Right lobe of liver (tissue), 6 donors: ENCODE results near the gene NTN5. TPM values are rescaled to one million over a fixed set of nuclear protein-coding genes. Genes with fewer than 3 reads are reported as not detected.
"Not testable (repeated sequence)": the region's sequence is repeated elsewhere in the genome, so short reads cannot be mapped to it uniquely, and the experiment has no call there.

ENCODE experiments used
- ATAC-seq, 4 donors: fragments of 200-7000 bp; cut with Tn5 transposase; one replicate each; pipeline ENCODE4 v1.9.1; 2020; ENCODE audit warnings: mild to moderate bottlenecking in 4 of 4, moderate library complexity in 4 of 4
- DNase-seq, 3 donors: peaks; one replicate each; pipeline ENCODE4 v3.0.0-alpha.2; 2020
- H3K27ac ChIP-seq, 3 donors: fragments of 200-600 bp; one replicate each; pipeline ENCODE4 v1.8.0; 2022
- H3K27me3 ChIP-seq, 2 donors: fragments of 200-600 bp; one replicate each; pipeline ENCODE4 v1.8.0; 2022
- H3K36me3 ChIP-seq, 4 donors: fragments of 200-600 bp; sonication (generic) in 1 of 4; one replicate each; pipeline versions ENCODE4 v1.5.1 to v1.8.0; 2017 to 2022; ENCODE audit warnings: control low read depth in 1 of 4
- H3K4me1 ChIP-seq, 4 donors: fragments of 200-600 bp; sonication (generic) in 1 of 4; one replicate each; pipeline versions ENCODE4 v1.5.1 to v1.8.0; 2017 to 2022; ENCODE audit warnings: control low read depth in 1 of 4
- H3K4me3 ChIP-seq, 3 donors: fragments of 200-600 bp; one replicate each; pipeline ENCODE4 v1.8.0; 2022
- H3K9me3 ChIP-seq, 4 donors: fragments of 200-600 bp; sonication (generic) in 1 of 4; one replicate each; pipeline versions ENCODE4 v1.5.1 to v1.8.0; 2017 to 2022; ENCODE audit warnings: control low read depth in 1 of 4
- POLR2A ChIP-seq: fragments of 450-650 bp; IDR thresholded peaks from one replicate; pipeline ENCODE4 v1.6.1; 2017; ENCODE audit warnings: antibody characterized with exemption, mild to moderate bottlenecking
- WGBS: methylation state at CpG from one replicate; pipeline ENCODE4 v1.1.6; 2018; ENCODE audit warnings: low coverage, low lambda C conversion rate; ENCODE audit not compliant: insufficient coverage; ENCODE audit errors: missing lambda C conversion rate; 5-methylcytosine and 5-hydroxymethylcytosine counted together
- intact Hi-C, 2 donors: fragments of 100-400 bp; cut with DNase I; formaldehyde crosslinking; loops; one replicate each; pipeline versions ENCODE4 v1.11.2 to v1.14.1; 2022
- total RNA-seq, 6 experiments: library from RNA; depleted of rRNA in 2 of 6; stranded (reverse); fragments of >200 nt in 2 of 6; fragmentation: NEBNext Ultra II Directional in 3 of 6; extraction: Animal tissue kit (Norgen Biotek cat#: 25700) in 3 of 6; gene quantifications; one replicate each; pipeline versions ENCODE4 v1.1.0 to v1.2.4, GENCODE V29; 2016 to 2023
- TF ChIP-seq, protein P1 (sequence below), 4 donors: fragments of 200-600 bp in 3 of 4; fragments of 450-650 bp in 1 of 4; IDR thresholded peaks; one replicate each; pipeline versions ENCODE4 v1.5.1 to v1.8.0; 2016 to 2022; ENCODE audit warnings: antibody characterized with exemption in 4 of 4, mild to moderate bottlenecking in 2 of 4
- donor health status: DM: no; HTN: yes; CAD: no.
- donor health status: DM: no; HTN: no; CAD: no.
- donor health status: DM: no; HTN: no; CAD: no.
- donor health status: DM: no; HTN: yes; CAD: no.
- donor health status: DM: no; HTN: yes; CAD: no.

The NTN5 gene
- total RNA-seq, 6 experiments from 2014 or later, result 0.11 to 0.32 TPM; not detected in 4

DNA sequence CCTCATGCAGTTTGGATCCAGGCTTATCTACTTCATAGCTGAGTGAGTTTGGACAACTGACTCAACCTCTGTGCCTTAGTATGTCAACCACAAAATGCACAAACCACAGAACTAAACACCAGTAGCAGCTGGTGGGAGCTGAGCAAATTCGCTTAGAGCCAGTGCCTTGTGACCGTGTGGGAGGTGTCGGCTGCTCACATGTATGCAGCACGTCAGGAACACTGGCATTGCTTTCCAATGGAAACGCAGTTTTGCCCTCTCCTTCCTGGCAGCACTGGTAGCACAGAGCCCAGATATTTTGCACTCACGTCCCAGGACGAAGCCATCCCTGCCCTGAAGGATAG, 8.3 kb upstream of the NTN5 start:
- intact Hi-C loops, result loop anchor here in 1 of 2 donors (10.0 kb wide), 1 partner anchor 164 kb away; no protein-coding TSS in a partner anchor
- Histone ChIP-seq H3K4me3 (no peak overlapping the region), H3K9me3 (no peaks in the 10 kb centered on the region), H3K27me3 (no peaks in the 10 kb centered on the region), H3K36me3 (no peaks in the 10 kb centered on the region), H3K27ac (no peak overlapping the region), H3K4me1 (peaks cover 0 to 6% (median 3%) of the 10 kb centered on the region in 4 donors)
- 70% methylated on average over 4 of the region's 7 CpGs for WGBS
- TF ChIP-seq, protein P1, sequence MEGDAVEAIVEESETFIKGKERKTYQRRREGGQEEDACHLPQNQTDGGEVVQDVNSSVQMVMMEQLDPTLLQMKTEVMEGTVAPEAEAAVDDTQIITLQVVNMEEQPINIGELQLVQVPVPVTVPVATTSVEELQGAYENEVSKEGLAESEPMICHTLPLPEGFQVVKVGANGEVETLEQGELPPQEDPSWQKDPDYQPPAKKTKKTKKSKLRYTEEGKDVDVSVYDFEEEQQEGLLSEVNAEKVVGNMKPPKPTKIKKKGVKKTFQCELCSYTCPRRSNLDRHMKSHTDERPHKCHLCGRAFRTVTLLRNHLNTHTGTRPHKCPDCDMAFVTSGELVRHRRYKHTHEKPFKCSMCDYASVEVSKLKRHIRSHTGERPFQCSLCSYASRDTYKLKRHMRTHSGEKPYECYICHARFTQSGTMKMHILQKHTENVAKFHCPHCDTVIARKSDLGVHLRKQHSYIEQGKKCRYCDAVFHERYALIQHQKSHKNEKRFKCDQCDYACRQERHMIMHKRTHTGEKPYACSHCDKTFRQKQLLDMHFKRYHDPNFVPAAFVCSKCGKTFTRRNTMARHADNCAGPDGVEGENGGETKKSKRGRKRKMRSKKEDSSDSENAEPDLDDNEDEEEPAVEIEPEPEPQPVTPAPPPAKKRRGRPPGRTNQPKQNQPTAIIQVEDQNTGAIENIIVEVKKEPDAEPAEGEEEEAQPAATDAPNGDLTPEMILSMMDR (IDR thresholded peaks at IDR 0.05), result no peak
- TF ChIP-seq POLR2A, result no peak
- DNase-seq (no peak), ATAC-seq (no peak)

DNA sequence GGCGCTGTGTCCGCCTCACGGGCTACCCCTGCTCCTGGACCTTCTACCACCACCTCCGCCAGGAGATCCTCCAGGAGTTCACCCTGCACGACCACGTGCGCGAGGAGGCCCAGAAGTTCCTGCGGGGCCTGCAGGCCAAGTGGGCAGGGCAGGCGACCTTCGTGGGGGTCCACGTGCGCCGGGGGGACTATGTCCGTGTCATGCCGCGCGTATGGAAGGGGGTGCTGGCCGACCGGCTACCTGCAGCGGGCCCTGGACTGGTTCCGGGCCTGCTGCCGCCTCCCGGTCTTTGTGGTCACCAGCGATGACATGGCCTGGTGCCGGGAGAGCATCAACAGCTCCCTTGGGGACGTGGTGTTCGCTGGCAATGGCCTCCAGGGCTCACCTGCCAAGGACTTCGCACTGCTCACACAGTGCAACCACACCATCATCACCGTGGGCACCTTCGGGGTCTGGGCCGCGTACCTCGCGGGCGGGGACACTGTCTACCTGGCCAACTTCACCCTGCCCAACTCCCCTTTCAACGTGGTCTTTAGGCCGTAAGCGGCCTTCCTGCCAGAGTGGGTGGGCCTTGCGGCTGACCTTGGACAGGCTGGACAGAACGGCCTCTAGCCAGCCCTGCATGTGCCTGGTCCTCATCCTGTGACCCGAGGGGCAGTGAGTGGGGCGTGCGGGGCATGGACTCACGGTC, 7.8 kb upstream of the NTN5 start:
- Histone ChIP-seq H3K9me3 (no peaks in the 10 kb centered on the region), H3K27ac (no peak overlapping the region), H3K36me3 (no peaks in the 10 kb centered on the region), H3K4me3 (no peak overlapping the region), H3K27me3 (no peaks in the 10 kb centered on the region), H3K4me1 (peaks cover 0 to 6% (median 3%) of the 10 kb centered on the region in 4 donors)
- DNase-seq, result no peak
- TF ChIP-seq, protein P1 (IDR thresholded peaks at IDR 0.05), result no peak
- TF ChIP-seq POLR2A, result no peak
- WGBS, result 90% methylated on average over 2 of the region's 45 CpGs
- intact Hi-C loops, result loop anchor here in 1 of 2 donors (10.0 kb wide), 1 partner anchor 164 kb away; no protein-coding TSS in a partner anchor
- no peak for ATAC-seq

DNA sequence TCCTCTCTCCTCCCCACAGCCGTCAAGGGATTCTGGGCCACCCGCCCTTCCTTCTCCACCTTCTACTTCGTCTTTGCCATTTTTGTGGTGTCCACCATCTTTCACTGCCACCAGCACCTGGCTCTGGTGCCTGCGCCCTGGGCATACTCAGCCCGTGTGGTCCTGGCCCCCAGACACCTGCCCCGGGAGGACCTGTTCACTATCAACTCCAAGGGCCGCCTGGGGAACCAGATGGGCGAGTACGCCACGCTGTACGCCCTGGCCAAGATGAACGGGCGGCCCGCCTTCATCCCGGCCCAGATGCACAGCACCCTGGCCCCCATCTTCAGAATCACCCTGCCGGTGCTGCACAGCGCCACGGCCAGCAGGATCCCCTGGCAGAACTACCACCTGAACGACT, 7.2 kb upstream of the NTN5 start:
- not testable (repeated sequence) for H3K4me3 ChIP-seq, ATAC-seq, H3K27me3 ChIP-seq, DNase-seq, H3K27ac ChIP-seq, H3K9me3 ChIP-seq, H3K36me3 ChIP-seq
- H3K4me1 ChIP-seq, result peaks cover 0 to 11% (median 4%) of the 10 kb centered on the region in 4 donors
- WGBS, result 84% methylated on average over 3 of the region's 19 CpGs
- intact Hi-C loops, result loop anchor here in 1 of 2 donors (10.0 kb wide), 1 partner anchor 165 kb away; no protein-coding TSS in a partner anchor

DNA sequence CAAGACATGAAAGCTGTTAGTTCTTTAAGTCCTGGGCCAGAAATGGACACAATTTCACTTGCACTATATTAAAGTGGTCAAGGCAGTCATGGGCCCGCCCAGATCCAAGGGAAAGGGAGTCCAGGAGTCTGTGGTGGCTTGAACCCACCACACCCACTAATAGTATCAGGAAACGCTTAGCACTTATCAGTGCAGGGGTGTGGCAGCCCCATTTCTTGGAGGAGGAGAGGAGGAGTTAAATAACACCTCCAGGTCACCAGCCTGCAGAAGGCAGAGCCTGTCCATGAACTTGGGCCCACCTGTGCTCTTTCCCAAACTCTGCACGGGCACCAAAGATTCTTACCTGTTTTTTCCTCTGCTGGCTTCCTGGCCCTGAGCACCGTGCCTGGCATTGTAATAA, 5.4 kb upstream of the NTN5 start:
- ATAC-seq (no peak), DNase-seq (no peak)
- TF ChIP-seq, protein P1 (IDR thresholded peaks at IDR 0.05), result no peak
- no peak for TF ChIP-seq POLR2A
- H3K4me3 ChIP-seq, result no peak overlapping the region
- H3K27me3 ChIP-seq, result no peaks in the 10 kb centered on the region
- WGBS, result 78% methylated on average over 2 of the region's 4 CpGs
- no peaks in the 10 kb centered on the region for H3K9me3 ChIP-seq
- peaks cover 0 to 6% (median 3%) of the 10 kb centered on the region in 4 donors for H3K4me1 ChIP-seq
- H3K27ac ChIP-seq, result no peak overlapping the region
- intact Hi-C loops, result loop anchor here in 1 of 2 donors (10.0 kb wide), 3 partner anchors 57 to 157 kb away; partner anchors contain the start of gene HSD17B14
- no peaks in the 10 kb centered on the region for H3K36me3 ChIP-seq

DNA sequence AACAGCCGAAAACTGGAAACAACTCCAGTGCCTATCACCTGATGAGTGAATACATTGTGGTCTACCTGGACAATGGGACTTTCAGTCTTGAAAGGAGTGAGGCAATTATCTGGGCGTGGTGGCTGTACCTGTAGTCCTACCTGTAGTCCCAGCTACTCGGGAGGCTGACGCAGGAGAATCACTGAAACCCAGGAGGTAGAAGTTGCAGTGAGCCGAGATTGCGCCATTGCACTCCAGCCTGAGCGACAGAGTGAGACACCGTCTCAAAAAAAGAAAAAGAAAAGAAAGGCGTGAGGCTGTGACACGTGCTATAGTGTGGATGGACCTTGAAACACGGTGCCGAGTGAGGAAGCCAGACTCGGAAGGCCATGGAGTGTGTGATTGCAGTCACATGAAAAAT, 4.1 kb upstream of the NTN5 start:
- intact Hi-C loops, result loop anchor here in 1 of 2 donors (10.0 kb wide), 3 partner anchors 58 to 158 kb away; partner anchors contain the start of gene HSD17B14

More for the DNA sequence above, 4.1 kb upstream of the NTN5 start:
- no peak overlapping the region for H3K27ac ChIP-seq
- H3K36me3 ChIP-seq, result no peaks in the 10 kb centered on the region
- no peaks in the 10 kb centered on the region for H3K9me3 ChIP-seq
- 83% methylated on average over 11 of the region's 13 CpGs for WGBS
- no peak for DNase-seq
- no peak for ATAC-seq
- TF ChIP-seq, protein P1 (IDR thresholded peaks at IDR 0.05), result no peak
- no peak for TF ChIP-seq POLR2A
- peaks cover 0 to 6% (median 3%) of the 10 kb centered on the region in 4 donors for H3K4me1 ChIP-seq
- no peaks in the 10 kb centered on the region for H3K27me3 ChIP-seq
- no peak overlapping the region for H3K4me3 ChIP-seq
